Loucy (cell line): ENCODE data around the gene CFAP107.

Source experiments
- H2AFZ ChIP-seq: fragments of 200-600 bp; sonication (generic); 2 replicates; pipeline ENCODE4 v1.6.0; 2016; ENCODE audit warnings: antibody characterized with exemption, mild to moderate bottlenecking, low read length, moderate library complexity
- H3F3A ChIP-seq: fragments of 200-600 bp; 2 replicates; pipeline ENCODE4 v1.6.0; 2016; ENCODE audit warnings: antibody characterized with exemption, low read depth, mild to moderate bottlenecking
- H3K27me3 ChIP-seq: fragments of 200-600 bp; sonication (generic); 2 replicates; pipeline ENCODE4 v1.6.1; 2014; ENCODE audit warnings: low read length, mild to moderate bottlenecking; ENCODE audit not compliant: insufficient read depth, poor library complexity, severe bottlenecking
- H3K36me3 ChIP-seq: fragments of 200-600 bp; sonication (generic); 2 replicates; pipeline ENCODE4 v1.6.1; 2016; ENCODE audit warnings: low read length; ENCODE audit not compliant: insufficient read depth
- H3K4me1 ChIP-seq: fragments of 200-600 bp; sonication (generic); 2 replicates; pipeline ENCODE4 v1.5.1; 2014; ENCODE audit warnings: low read length, mild to moderate bottlenecking; ENCODE audit not compliant: insufficient read depth, poor library complexity, severe bottlenecking
- H3K4me2 ChIP-seq: fragments of 200-600 bp; sonication (generic); 2 replicates; pipeline ENCODE4 v1.6.0; 2014; ENCODE audit warnings: antibody characterized with exemption, low read length, low read depth, mild to moderate bottlenecking; ENCODE audit not compliant: poor library complexity, severe bottlenecking
- H3K4me3 ChIP-seq: fragments of 200-600 bp; sonication (generic); 2 replicates; pipeline ENCODE4 v1.5.1; 2014; ENCODE audit warnings: low read length, mild to moderate bottlenecking, mixed read lengths; ENCODE audit not compliant: poor library complexity, severe bottlenecking
- H3K79me2 ChIP-seq: fragments of 200-600 bp; sonication (generic); 2 replicates; pipeline ENCODE4 v1.6.1; 2014; ENCODE audit warnings: low read length; ENCODE audit not compliant: insufficient read depth
- H3K9ac ChIP-seq: fragments of 200-600 bp; sonication (generic); 2 replicates; pipeline ENCODE4 v1.6.0; 2014; ENCODE audit warnings: mild to moderate bottlenecking, low read depth, low read length, moderate library complexity; ENCODE audit not compliant: poor library complexity, severe bottlenecking
- H3K9me2 ChIP-seq: fragments of 200-600 bp; sonication (generic); replicated peaks from 2 replicates; pipeline ENCODE4 v1.6.1; 2016; ENCODE audit warnings: low read depth, low read length, mixed read lengths
- H3K9me3 ChIP-seq: fragments of 200-600 bp; sonication (generic); 2 replicates; pipeline ENCODE4 v1.6.1; 2014; ENCODE audit warnings: mild to moderate bottlenecking, antibody characterized with exemption, low read length, low read depth; ENCODE audit not compliant: insufficient read depth
- H4K20me1 ChIP-seq: fragments of 200-600 bp; sonication (generic); 2 replicates; pipeline ENCODE4 v1.6.0; 2014; ENCODE audit warnings: antibody characterized with exemption, low read length, mild to moderate bottlenecking; ENCODE audit not compliant: insufficient read depth, poor library complexity, severe bottlenecking
- CTCF ChIP-seq: fragments of 200-600 bp; sonication (generic); conservative IDR thresholded peaks from 2 replicates; pipeline ENCODE4 v1.5.1; 2014; ENCODE audit warnings: mild to moderate bottlenecking, antibody characterized with exemption, low read length
- EZH2phosphoT487 ChIP-seq: fragments of 200-600 bp; IDR thresholded peaks from 2 replicates; pipeline ENCODE4 v1.6.1; 2018; ENCODE audit warnings: antibody characterized with exemption, mild to moderate bottlenecking, moderate library complexity, borderline replicate concordance

CFAP107 gene

DNA sequence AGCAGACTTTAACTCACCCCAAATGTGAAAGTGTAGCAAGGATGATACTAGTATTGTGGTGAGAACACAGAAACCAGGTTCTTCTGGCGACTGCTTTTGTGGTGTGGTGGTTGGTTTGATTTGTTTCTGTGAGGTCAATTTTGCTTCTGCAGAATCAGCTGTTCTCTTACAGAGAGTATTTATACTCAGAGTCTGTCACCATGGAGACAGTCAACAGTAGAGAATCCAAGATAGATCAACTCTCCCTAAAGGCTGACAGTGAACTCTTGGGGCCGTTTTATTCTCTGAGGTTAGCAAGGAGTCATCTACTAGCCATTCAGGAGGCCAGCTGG lies at the start of gene CFAP107:
Gene CFAP107, plus strand, starts transcription at position 209 of the 332 bp plus-strand sequence. CDS start 231 bp downstream, outside the sequence.
- no peak within 1 kb of the TSS for H3K9ac ChIP-seq
- no peaks in the 10 kb centered on the region for H3K9me2 ChIP-seq
- no peaks in the 10 kb centered on the region for H3K27me3 ChIP-seq
- H4K20me1 ChIP-seq, result no peaks in the 10 kb centered on the region
- H3K79me2 ChIP-seq, result no peaks in the 10 kb centered on the region
- H3K36me3 ChIP-seq, result no peaks in the 10 kb centered on the region
- TF ChIP-seq CTCF, result no peak
- TF ChIP-seq EZH2phosphoT487, result no peak
- H3K4me3 ChIP-seq, result no peak within 1 kb of the TSS
- H3K4me1 ChIP-seq, result no peaks in the 10 kb centered on the region
- H3F3A ChIP-seq, result no peaks in the 10 kb centered on the region
- peaks cover 11% of the 10 kb centered on the region; the same call in 1 of the 2 replicates for H3K9me3 ChIP-seq
- H3K4me2 ChIP-seq, result no peak within 1 kb of the TSS
- H2AFZ ChIP-seq, result no peak within 1 kb of the TSS

DNA sequence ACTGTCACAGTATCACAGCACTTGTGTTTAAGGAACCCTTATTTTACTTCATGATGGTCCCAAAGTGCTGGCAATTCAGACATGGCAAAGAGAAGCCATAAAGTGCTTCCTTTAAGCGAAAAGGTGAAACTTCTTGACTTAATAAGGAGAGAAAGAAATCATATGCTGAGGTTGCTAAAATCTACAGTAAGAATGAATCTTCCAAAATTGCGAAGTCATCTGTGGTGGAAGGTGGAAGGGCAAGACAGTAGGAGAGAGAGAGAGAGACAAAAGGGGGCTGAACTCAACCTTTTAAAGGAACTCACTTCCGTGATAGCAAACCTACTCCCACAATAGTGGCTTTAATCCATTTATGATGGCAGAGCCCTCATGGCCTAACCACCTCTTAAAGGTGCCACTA lies 49.3 kb upstream of the CFAP107 start:
- no peak overlapping the region for H3K4me3 ChIP-seq
- H3K4me2 ChIP-seq, result no peak overlapping the region
- no peak overlapping the region for H3K9ac ChIP-seq
- 0 out of 2 replicates have a peak, but pooled peaks cover 3% of the 10 kb centered on the region for H3K9me2 ChIP-seq
- no peaks in the 10 kb centered on the region for H3K9me3 ChIP-seq
- TF ChIP-seq CTCF, result no peak
- TF ChIP-seq EZH2phosphoT487, result no peak
- no peaks in the 10 kb centered on the region for H3K4me1 ChIP-seq
- H3K27me3 ChIP-seq, result no peaks in the 10 kb centered on the region
- no peaks in the 10 kb centered on the region for H3K36me3 ChIP-seq
- no peak overlapping the region for H2AFZ ChIP-seq
- H3K79me2 ChIP-seq, result no peaks in the 10 kb centered on the region
- no peaks in the 10 kb centered on the region for H3F3A ChIP-seq
- H4K20me1 ChIP-seq, result no peaks in the 10 kb centered on the region

DNA sequence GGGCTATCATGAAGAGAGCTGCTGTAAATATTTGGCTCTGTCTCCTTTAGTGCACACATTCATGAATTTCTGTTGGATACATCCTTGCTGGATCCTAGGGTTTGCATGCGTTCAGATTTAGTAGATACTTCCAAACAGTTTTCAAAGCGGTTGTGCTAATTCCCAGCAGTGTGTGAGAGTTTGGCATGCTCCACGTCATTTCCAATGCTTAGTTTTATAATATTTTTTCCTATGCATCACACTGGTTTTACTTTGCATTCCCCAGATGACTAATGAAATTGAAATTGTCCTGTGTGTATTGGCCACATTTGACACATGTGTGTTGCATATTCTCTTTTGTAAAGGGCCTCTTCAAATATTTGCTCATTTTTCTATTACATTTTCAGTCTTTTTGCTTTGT lies 48.6 kb upstream of the CFAP107 start:
- no peaks in the 10 kb centered on the region for H3F3A ChIP-seq
- no peaks in the 10 kb centered on the region for H3K9me3 ChIP-seq
- no peaks in the 10 kb centered on the region for H4K20me1 ChIP-seq
- no peaks in the 10 kb centered on the region for H3K27me3 ChIP-seq
- no peaks in the 10 kb centered on the region for H3K4me1 ChIP-seq
- TF ChIP-seq CTCF (no peak), EZH2phosphoT487 (no peak)
- H3K9ac ChIP-seq, result no peak overlapping the region
- no peaks in the 10 kb centered on the region for H3K36me3 ChIP-seq
- no peak overlapping the region for H3K4me3 ChIP-seq
- no peak overlapping the region for H2AFZ ChIP-seq
- 0 out of 2 replicates have a peak, but pooled peaks cover 3% of the 10 kb centered on the region for H3K9me2 ChIP-seq
- no peak overlapping the region for H3K4me2 ChIP-seq
- H3K79me2 ChIP-seq, result no peaks in the 10 kb centered on the region
